ENCODE results near the gene SMAP1.

Gene SMAP1

GRCh38 chr6:70844301-70844700, 176.6 kb downstream of the SMAP1 start:
- no peak for DNase-seq (ENCODE audit: extremely low read depth, insufficient read length)
- Histone ChIP-seq H3K4me3 (replicated peaks; ENCODE audit: low read depth, low read length) (no peak overlapping the region), H3K27me3 (replicated peaks; ENCODE audit: control insufficient read depth, insufficient read depth, low read length) (no peaks in the 10 kb centered on the region), H3K36me3 (ENCODE audit: control insufficient read depth, insufficient read depth, low read length) (no peaks in the 10 kb centered on the region; the same call in 1 of the 2 replicates)
- TF ChIP-seq, protein P1, sequence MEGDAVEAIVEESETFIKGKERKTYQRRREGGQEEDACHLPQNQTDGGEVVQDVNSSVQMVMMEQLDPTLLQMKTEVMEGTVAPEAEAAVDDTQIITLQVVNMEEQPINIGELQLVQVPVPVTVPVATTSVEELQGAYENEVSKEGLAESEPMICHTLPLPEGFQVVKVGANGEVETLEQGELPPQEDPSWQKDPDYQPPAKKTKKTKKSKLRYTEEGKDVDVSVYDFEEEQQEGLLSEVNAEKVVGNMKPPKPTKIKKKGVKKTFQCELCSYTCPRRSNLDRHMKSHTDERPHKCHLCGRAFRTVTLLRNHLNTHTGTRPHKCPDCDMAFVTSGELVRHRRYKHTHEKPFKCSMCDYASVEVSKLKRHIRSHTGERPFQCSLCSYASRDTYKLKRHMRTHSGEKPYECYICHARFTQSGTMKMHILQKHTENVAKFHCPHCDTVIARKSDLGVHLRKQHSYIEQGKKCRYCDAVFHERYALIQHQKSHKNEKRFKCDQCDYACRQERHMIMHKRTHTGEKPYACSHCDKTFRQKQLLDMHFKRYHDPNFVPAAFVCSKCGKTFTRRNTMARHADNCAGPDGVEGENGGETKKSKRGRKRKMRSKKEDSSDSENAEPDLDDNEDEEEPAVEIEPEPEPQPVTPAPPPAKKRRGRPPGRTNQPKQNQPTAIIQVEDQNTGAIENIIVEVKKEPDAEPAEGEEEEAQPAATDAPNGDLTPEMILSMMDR (IDR thresholded peaks at IDR 0.05; ENCODE audit: insufficient read depth, low read length, poor library complexity, severe bottlenecking): no peak

DNA sequence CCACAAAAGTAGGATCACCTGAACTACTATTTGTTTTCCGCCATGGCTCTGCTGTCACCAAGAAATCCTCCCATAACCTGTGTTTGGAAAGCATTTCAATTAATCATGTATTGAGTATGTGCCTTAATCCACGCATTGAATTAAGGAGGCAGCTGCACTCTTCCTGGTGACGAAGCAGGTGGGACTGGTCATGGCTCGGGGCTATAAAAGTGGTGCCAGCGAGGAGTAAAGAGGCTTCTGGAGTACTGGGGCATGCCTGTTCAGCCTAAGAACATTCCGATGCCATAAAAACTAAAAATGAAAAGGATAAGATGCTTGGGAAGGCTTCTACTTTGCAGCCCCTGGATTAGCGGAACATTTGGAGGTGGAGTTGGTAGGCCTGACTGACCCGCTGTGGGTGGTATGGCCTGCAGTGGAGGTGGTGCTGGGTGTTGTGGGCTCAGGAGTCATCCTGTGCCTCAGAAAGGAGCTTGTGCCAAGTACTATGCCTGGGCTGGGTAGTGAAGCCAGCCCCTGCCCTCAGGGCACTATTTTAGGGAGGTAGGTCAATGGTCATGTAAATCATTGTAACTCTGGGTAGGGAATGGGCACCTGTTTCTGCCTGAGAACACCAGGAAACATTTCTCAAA, 178.6 kb downstream of the SMAP1 start:
- H3K36me3 ChIP-seq (ENCODE audit: control insufficient read depth, insufficient read depth, low read length): no peaks in the 10 kb centered on the region; the same call in 1 of the 2 replicates
- no peak overlapping the region for H3K4me3 ChIP-seq (replicated peaks; ENCODE audit: low read depth, low read length)
- TF ChIP-seq, protein P1 (IDR thresholded peaks at IDR 0.05; ENCODE audit: insufficient read depth, low read length, poor library complexity, severe bottlenecking): no peak
- no peak for DNase-seq (ENCODE audit: extremely low read depth, insufficient read length)
- H3K27me3 ChIP-seq (replicated peaks; ENCODE audit: control insufficient read depth, insufficient read depth, low read length): no peaks in the 10 kb centered on the region

DNA sequence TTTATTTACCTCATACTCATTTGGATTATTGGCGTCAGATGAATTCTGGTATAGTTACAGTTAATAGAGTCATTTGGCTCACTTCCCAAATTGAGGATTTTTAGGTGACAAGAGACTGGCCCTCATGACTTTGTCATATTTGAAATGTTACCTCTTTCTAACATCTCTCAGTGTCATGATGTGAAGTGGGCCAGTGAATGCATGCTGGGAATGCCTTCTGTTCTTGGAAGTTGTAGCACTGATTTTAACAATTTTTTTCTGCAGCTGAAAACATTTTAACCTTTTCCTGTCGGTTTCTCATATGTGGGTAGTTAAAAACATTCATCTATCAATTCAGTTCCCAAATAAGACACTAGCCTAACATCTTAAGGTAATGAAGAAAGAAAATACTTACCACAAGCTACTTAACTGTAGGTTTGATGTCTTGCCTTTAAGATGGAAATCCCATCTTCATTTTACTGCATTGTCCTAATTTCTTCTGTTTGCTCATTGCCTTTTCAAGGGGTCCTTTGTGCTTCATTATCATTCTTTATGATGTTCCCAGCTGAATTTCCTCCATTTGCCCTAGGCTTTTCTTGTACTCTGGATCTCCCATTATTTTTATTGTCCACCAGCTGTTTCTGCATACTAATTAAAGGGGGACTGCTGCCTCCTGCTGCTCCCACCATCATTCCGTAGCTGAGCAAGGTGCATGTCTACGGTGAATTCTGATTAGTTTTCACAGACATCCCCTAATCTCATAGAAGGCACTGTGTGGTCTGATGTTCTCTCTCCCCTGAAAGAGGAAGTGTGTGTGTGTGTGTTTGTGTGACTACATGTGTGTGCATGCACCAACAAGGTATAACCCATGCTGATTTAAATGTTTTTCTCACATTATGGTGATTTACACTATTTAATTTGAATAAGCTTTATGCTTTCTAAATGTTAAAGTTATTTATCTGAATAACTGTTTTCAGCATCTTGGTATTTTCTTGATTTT, 179.7 kb downstream of the SMAP1 start:
- DNase-seq (ENCODE audit: extremely low read depth, insufficient read length): no peak
- TF ChIP-seq, protein P1 (IDR thresholded peaks at IDR 0.05; ENCODE audit: insufficient read depth, low read length, poor library complexity, severe bottlenecking): no peak
- Histone ChIP-seq H3K4me3 (replicated peaks; ENCODE audit: low read depth, low read length) (no peak overlapping the region), H3K27me3 (replicated peaks; ENCODE audit: control insufficient read depth, insufficient read depth, low read length) (no peaks in the 10 kb centered on the region), H3K36me3 (ENCODE audit: control insufficient read depth, insufficient read depth, low read length) (no peaks in the 10 kb centered on the region; the same call in 1 of the 2 replicates)

- TF ChIP-seq, protein P1 (IDR thresholded peaks at IDR 0.05; ENCODE audit: insufficient read depth, low read length, poor library complexity, severe bottlenecking): no peak
- no peak for DNase-seq (ENCODE audit: extremely low read depth, insufficient read length)
- H3K36me3 ChIP-seq (ENCODE audit: control insufficient read depth, insufficient read depth, low read length): no peaks in the 10 kb centered on the region; the same call in 1 of the 2 replicates
- H3K4me3 ChIP-seq (replicated peaks; ENCODE audit: low read depth, low read length): no peak overlapping the region
- H3K27me3 ChIP-seq (replicated peaks; ENCODE audit: control insufficient read depth, insufficient read depth, low read length): no peaks in the 10 kb centered on the region
These were observed 181.8 kb downstream of the SMAP1 start for GRCh38 chr6:70849348-70850069.

GRCh38 chr6:70852667-70853246, 185.1 kb downstream of the SMAP1 start:
- no peak for DNase-seq (ENCODE audit: extremely low read depth, insufficient read length)
- TF ChIP-seq, protein P1 (IDR thresholded peaks at IDR 0.05; ENCODE audit: insufficient read depth, low read length, poor library complexity, severe bottlenecking): no peak
- H3K36me3 ChIP-seq (ENCODE audit: control insufficient read depth, insufficient read depth, low read length): no peaks in the 10 kb centered on the region; the same call in 1 of the 2 replicates
- H3K4me3 ChIP-seq (replicated peaks; ENCODE audit: low read depth, low read length): no peak overlapping the region
- no peaks in the 10 kb centered on the region for H3K27me3 ChIP-seq (replicated peaks; ENCODE audit: control insufficient read depth, insufficient read depth, low read length)
